Uterus (tissue), 4 donors: ENCODE results near the gene DOCK7. TPM values are rescaled to one million over a fixed set of nuclear protein-coding genes. Genes with fewer than 3 reads are reported as not detected.
"Not testable (repeated sequence)": the region's sequence is repeated elsewhere in the genome, so short reads cannot be mapped to it uniquely, and the experiment has no call there.

ENCODE experiments used
- DNase-seq, 2 donors: peaks; one replicate each; pipeline ENCODE4 v3.0.0-alpha.2; 2019 to 2020
- H3K27ac ChIP-seq, 2 donors: fragments of 200-600 bp; sonication (generic); 1 replicate in 1 of 2; 2 replicates in 1 of 2; pipeline ENCODE4 v1.5.1; 2016 to 2018
- H3K27me3 ChIP-seq, 2 donors: fragments of 200-600 bp; sonication (generic); one replicate each; pipeline ENCODE4 v1.5.1; 2018 to 2019; ENCODE audit warnings: control low read depth in 1 of 2
- H3K36me3 ChIP-seq, 2 donors: fragments of 200-600 bp; sonication (generic); one replicate each; pipeline ENCODE4 v1.5.1; 2019; ENCODE audit warnings: control low read depth in 1 of 2
- H3K4me1 ChIP-seq, 2 donors: fragments of 200-600 bp; sonication (generic); one replicate each; pipeline ENCODE4 v1.5.1; 2018 to 2019; ENCODE audit warnings: control low read depth in 1 of 2
- H3K4me3 ChIP-seq, 2 donors: fragments of 200-600 bp; sonication (generic); 1 replicate in 1 of 2; 2 replicates in 1 of 2; pipeline ENCODE4 v1.5.1; 2018 to 2019; ENCODE audit warnings: mild to moderate bottlenecking in 1 of 2
- H3K9me3 ChIP-seq, 2 donors: fragments of 200-600 bp; sonication (generic); one replicate each; pipeline ENCODE4 v1.5.1; 2019; ENCODE audit warnings: control low read depth in 1 of 2
- CTCF ChIP-seq, 4 experiments: fragments of 200-600 bp in 2 of 4; fragments of 450-650 bp in 2 of 4; sonication (generic) in 2 of 4; IDR thresholded peaks; one replicate each; pipeline ENCODE4 v1.5.1; 2016 to 2019; ENCODE audit warnings: antibody characterized with exemption in 4 of 4, mild to moderate bottlenecking in 2 of 4, moderate library complexity in 1 of 4
- POLR2A ChIP-seq, 2 donors: fragments of 450-650 bp; IDR thresholded peaks; one replicate each; pipeline ENCODE4 v1.6.1; 2016; ENCODE audit warnings: antibody characterized with exemption in 2 of 2, mild to moderate bottlenecking in 1 of 2, moderate library complexity in 1 of 2
- intact Hi-C: fragments of 100-400 bp; cut with DNase I; formaldehyde crosslinking; loops from one replicate; pipeline ENCODE4 v1.15.1; 2023; ENCODE audit warnings: low total_unique reads
- total RNA-seq, 4 donors: library from RNA; depleted of rRNA in 3 of 4; stranded (reverse); fragments of >200 nt in 3 of 4; gene quantifications; one replicate each; pipeline versions ENCODE4 v1.1.0 to v1.2.4, GENCODE V29; 2014 to 2023
- donor health status: DM: yes; HTN: yes; CAD: no.

Gene DOCK7
- total RNA-seq, 4 donors from 2014 or later = 17.9 to 134 (median 77.9) TPM

DNA sequence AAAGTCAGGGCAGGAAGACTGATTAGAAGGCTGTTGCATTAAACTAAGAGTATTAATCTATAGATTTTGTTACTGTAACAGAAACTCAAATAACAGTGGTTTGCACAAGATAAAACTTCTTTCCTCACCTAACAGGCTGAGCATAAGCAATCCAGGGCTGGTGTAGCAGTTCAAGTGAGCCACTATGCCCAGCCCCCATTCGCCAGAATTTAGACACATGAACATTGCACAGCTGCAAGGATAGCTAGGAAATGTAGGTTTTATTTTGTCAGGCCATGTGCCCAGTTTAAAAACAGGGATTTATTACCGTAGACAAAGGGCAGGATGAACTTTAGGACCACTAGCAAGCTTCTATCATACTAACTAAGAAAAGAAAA, 19.5 kb upstream of the DOCK7 start:
- no peak for DNase-seq
- Histone ChIP-seq H3K36me3 (no peaks in the 10 kb centered on the region), H3K27me3 (no peaks in the 10 kb centered on the region), H3K4me3 (no peak overlapping the region), H3K9me3 (no peaks in the 10 kb centered on the region), H3K27ac (no peak overlapping the region), H3K4me1 (no peaks in the 10 kb centered on the region)
- intact Hi-C loops = no loop called here
- TF ChIP-seq CTCF (IDR thresholded peaks at IDR 0.05) (no peak), POLR2A (IDR thresholded peaks at IDR 0.05) (no peak)

DNA sequence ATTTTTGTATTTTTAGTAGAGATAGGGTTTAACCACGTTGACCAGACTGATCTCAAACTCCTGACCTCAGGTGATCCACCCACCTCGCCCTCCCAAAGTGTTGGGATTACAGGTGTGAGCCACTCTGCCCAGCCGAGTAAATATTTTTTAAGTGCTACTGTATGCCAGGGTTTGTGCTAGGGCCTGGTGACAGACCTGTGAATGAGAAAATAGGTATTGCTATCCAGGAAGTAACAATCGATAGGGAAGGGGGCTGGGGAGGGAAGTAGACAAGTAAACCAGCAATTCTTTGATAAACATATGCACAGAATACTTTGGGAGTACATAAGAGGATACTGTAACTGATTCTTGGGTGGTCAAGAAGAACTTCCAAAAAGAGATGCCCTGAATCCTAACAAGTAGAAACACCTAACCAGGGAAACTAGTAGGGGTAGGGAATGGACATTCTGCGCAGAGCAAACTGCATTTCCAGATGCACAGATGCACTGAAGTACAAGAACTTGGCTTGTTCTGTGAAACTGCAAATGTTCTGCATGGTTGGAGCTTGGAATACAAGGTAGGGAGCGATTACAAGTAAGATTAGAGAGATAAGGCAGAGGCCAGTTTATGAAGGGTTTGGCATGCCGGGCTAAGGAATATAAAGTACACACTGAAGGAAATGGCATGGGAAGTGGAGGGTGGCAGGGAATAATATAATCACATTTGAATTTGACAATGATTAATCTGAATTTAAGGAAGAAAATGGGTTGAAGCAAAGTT, 19.0 kb upstream of the DOCK7 start:
- Histone ChIP-seq H3K36me3 (no peaks in the 10 kb centered on the region), H3K9me3 (no peaks in the 10 kb centered on the region), H3K27me3 (no peaks in the 10 kb centered on the region), H3K4me1 (no peaks in the 10 kb centered on the region), H3K27ac (no peak overlapping the region), H3K4me3 (no peak overlapping the region)
- no peak for TF ChIP-seq CTCF (IDR thresholded peaks at IDR 0.05)
- no peak for TF ChIP-seq POLR2A (IDR thresholded peaks at IDR 0.05)
- intact Hi-C loops = no loop called here
- no peak for DNase-seq

DNA sequence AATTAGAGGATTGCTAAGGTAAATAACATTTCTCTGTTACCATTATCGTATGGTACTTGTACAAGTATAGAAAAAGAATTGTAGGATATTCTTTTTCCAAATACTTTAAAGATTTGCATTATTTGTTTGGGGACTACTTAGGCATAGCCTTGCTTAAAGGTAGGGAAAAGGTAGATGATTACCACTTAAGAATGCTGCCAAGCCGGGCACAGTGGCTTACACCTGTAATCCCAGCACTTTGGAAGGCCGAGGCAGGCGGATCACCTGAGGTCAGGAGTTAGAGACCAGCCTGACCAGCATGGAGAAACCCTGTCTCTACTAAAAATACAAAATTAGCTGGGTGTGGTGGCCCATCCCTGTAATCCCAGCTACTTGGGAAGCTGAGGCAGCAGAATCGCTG, 10.0 kb upstream of the DOCK7 start:
- H3K36me3 ChIP-seq, H3K27ac ChIP-seq, DNase-seq, H3K4me1 ChIP-seq, H3K27me3 ChIP-seq, H3K9me3 ChIP-seq, intact Hi-C loops, H3K4me3 ChIP-seq: not testable (repeated sequence)

GRCh38 chr1:62694479-62694878, 6.3 kb upstream of the DOCK7 start:
- DNase-seq, H3K27ac ChIP-seq, H3K4me1 ChIP-seq, H3K36me3 ChIP-seq, H3K4me3 ChIP-seq, intact Hi-C loops, H3K9me3 ChIP-seq, H3K27me3 ChIP-seq: not testable (repeated sequence)

DNA sequence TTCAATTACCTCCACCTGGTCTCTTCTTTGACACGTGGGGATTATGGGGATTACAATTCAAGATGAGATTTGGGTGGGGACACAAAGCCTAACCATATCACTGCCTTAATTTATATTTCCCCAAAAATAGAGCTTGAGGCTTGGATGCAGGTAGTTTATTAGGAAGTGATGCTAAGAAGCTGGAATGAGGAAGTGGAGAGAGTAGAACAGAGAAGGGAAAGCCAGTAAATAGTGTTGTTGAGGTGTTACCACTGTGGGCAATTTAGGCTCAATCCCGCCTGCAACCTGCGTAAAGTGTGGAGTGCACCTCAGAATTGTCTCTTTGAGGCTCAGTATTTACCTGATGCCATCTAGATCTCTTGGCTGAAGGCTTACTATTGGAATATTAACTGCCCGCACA, 4.9 kb upstream of the DOCK7 start:
- no peak for DNase-seq
- Histone ChIP-seq H3K4me1 (peaks cover 0 to 3% of the 10 kb centered on the region in 2 donors), H3K27me3 (no peaks in the 10 kb centered on the region), H3K4me3 (no peak overlapping the region), H3K9me3 (no peaks in the 10 kb centered on the region), H3K27ac (no peak overlapping the region), H3K36me3 (no peaks in the 10 kb centered on the region)
- intact Hi-C loops = no loop called here
- TF ChIP-seq CTCF (IDR thresholded peaks at IDR 0.05) (no peak), POLR2A (IDR thresholded peaks at IDR 0.05) (no peak)

- Histone ChIP-seq H3K27ac (no peak overlapping the region), H3K27me3 (no peaks in the 10 kb centered on the region), H3K4me3 (no peak overlapping the region), H3K4me1 (peaks cover 0 to 3% of the 10 kb centered on the region in 2 donors), H3K9me3 (no peaks in the 10 kb centered on the region), H3K36me3 (no peaks in the 10 kb centered on the region)
- TF ChIP-seq CTCF (IDR thresholded peaks at IDR 0.05) (no peak), POLR2A (IDR thresholded peaks at IDR 0.05) (no peak)
- no peak for DNase-seq
- intact Hi-C loops = no loop called here
Observed at GRCh38 chr1:62691062-62691844, 3.1 kb upstream of the DOCK7 start.
